ACC112 (cell line): ENCODE results near the gene DENND6B.

ENCODE experiments used
- H2AFZ ChIP-seq: fragments of 200-600 bp; sonication (generic); one replicate; pipeline ENCODE4 v1.6.0; 2017; ENCODE audit warnings: antibody characterized with exemption, low read length; ENCODE audit not compliant: unreplicated experiment
- H3K27ac ChIP-seq: fragments of 200-600 bp; sonication (generic); 2 replicates; pipeline ENCODE4 v1.5.1; 2014; ENCODE audit warnings: low read depth, mild to moderate bottlenecking, antibody characterized with exemption, low read length, moderate library complexity
- H3K27me3 ChIP-seq: fragments of 200-600 bp; sonication (generic); 2 replicates; pipeline ENCODE4 v1.6.1; 2014; ENCODE audit warnings: mild to moderate bottlenecking, antibody characterized with exemption, low read length, moderate library complexity, mixed read lengths; ENCODE audit not compliant: insufficient read depth
- H3K36me3 ChIP-seq: fragments of 200-600 bp; sonication (generic); 2 replicates; pipeline ENCODE4 v1.6.1; 2016; ENCODE audit warnings: mild to moderate bottlenecking, antibody characterized with exemption, low read length, moderate library complexity, mixed read lengths; ENCODE audit not compliant: insufficient read depth
- H3K4me1 ChIP-seq: fragments of 200-600 bp; sonication (generic); one replicate; pipeline ENCODE4 v1.6.1; 2016; ENCODE audit warnings: low read length, mixed read lengths; ENCODE audit not compliant: insufficient read depth, unreplicated experiment, control insufficient read depth
- H3K4me3 ChIP-seq: fragments of 200-600 bp; sonication (generic); 2 replicates; pipeline ENCODE4 v1.5.1; 2014; ENCODE audit warnings: mild to moderate bottlenecking, low read depth, low read length
- H3K79me2 ChIP-seq: fragments of 200-600 bp; sonication (generic); one replicate; pipeline ENCODE4 v1.6.0; 2016; ENCODE audit warnings: low read length; ENCODE audit not compliant: control insufficient read depth, unreplicated experiment, insufficient read depth

Gene DENND6B

DNA sequence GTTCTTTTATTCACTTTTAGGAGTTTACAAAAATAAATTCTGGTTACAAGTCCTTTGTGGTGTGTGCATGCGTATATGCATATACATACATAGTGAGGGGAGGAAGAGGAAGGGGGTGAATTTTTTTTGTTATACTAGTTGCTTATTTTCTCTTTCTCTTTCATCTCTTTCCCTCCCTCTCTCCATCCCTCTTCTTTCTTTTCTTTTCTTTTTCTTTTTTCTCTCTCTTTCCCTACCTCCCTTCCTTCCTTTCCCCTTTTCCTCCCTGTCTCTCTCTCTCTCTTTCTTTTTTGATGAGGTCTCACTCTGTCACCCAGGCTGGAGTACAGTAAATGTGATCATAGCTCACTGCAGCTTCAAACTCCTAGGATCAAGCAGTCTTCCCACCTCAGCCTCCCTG lies 30.4 kb upstream of the DENND6B start:
- H3K79me2 ChIP-seq: peaks cover 32% of the 10 kb centered on the region
- H3K36me3 ChIP-seq: no peaks in the 10 kb centered on the region
- no peaks in the 10 kb centered on the region for H3K4me1 ChIP-seq
- H2AFZ ChIP-seq: no peak overlapping the region
- H3K27ac ChIP-seq: no peak overlapping the region
- H3K4me3 ChIP-seq: no peak overlapping the region
- H3K27me3 ChIP-seq: no peaks in the 10 kb centered on the region

DNA sequence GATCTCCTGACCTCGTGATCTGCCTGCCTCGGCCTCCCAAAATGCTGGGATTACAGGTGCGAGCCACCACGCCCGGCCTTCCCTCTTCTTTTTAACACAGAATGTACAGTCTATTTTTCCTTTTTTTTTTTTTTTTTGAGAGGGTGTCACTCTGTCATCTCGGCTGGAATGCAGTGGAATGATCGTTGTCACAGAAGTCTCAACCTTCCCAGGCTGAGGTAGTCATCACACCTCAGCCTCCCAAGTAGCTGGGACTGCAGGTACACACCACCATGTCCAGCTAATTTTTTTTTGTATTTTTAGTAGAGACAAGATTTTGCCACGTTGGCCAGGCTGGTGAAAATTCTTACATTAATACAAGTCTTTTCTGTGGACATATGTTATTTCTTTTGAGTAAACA lies 29.4 kb upstream of the DENND6B start:
- H3K27me3 ChIP-seq: no peaks in the 10 kb centered on the region
- no peak overlapping the region for H3K27ac ChIP-seq
- no peaks in the 10 kb centered on the region for H3K36me3 ChIP-seq
- H3K79me2 ChIP-seq: peaks cover 21% of the 10 kb centered on the region
- H3K4me1 ChIP-seq: no peaks in the 10 kb centered on the region
- no peak overlapping the region for H3K4me3 ChIP-seq
- no peak overlapping the region for H2AFZ ChIP-seq

DNA sequence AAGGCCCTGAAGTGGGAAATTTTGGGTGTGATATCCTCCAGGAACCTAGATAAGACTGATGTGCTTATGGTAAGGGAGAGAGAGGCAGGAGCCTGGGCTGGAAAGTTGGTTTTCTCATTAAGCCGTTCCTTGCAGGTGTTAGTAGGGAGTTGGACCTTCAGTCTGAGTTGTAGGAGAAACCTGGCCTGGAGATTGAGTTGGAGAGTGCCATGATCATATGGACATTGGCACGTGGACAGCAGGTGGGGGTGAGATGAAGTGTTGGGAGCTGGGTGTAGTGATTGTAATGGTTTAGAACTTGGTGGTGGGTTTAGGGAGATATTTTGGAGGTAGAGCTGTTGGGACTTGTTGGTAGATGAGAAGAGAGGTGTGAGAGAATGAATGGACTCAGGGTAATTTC lies 21.2 kb upstream of the DENND6B start:
- H3K36me3 ChIP-seq: no peaks in the 10 kb centered on the region
- H2AFZ ChIP-seq: no peak overlapping the region
- H3K4me3 ChIP-seq: no peak overlapping the region
- H3K27me3 ChIP-seq: no peaks in the 10 kb centered on the region
- no peak overlapping the region for H3K27ac ChIP-seq
- H3K79me2 ChIP-seq: peaks cover 20% of the 10 kb centered on the region
- no peaks in the 10 kb centered on the region for H3K4me1 ChIP-seq

DNA sequence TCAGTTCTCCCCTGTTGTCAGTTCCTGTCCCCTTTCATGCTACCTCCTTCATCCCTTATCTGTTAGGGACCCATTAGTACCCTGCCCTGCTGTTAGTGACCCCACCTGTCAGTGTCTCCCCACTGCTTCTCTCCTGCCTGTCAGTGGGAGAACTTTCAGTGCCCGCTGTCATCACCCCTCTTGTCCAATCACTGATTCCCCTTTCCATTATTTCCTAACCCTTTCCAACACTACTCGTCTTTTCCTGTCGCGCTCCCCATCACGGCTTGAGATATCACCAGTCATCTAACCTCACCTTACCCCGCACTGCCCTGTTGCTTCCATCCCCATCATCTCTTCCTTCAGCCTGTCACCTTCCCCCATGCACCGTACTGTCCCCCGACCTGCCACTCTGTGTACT lies 20.3 kb upstream of the DENND6B start:
- Histone ChIP-seq H2AFZ (no peak overlapping the region), H3K4me3 (no peak overlapping the region), H3K79me2 (peaks cover 20% of the 10 kb centered on the region), H3K4me1 (no peaks in the 10 kb centered on the region), H3K27me3 (no peaks in the 10 kb centered on the region), H3K27ac (no peak overlapping the region), H3K36me3 (no peaks in the 10 kb centered on the region)

DNA sequence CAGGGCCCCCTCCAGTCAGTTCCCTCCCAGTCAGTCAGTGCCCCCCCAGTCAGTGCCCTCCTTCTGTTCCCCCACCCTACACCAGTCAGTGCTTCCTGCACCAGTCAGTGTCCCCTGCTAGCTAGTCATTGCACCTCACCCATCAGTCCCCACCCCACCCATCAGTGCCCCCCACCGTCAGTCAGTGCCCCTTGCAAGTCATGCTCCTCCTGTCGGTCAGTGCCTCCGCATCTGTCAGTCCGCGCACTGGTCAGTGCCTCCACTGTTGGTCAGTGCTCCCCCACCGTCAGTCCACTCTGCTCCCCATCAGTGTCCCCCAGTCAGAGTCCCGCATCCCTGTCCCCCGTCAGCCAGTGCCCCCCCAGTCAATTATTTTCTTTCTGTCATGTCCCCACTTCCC lies 19.7 kb upstream of the DENND6B start:
- peaks cover 20% of the 10 kb centered on the region for H3K79me2 ChIP-seq
- no peak overlapping the region for H3K27ac ChIP-seq

DNA sequence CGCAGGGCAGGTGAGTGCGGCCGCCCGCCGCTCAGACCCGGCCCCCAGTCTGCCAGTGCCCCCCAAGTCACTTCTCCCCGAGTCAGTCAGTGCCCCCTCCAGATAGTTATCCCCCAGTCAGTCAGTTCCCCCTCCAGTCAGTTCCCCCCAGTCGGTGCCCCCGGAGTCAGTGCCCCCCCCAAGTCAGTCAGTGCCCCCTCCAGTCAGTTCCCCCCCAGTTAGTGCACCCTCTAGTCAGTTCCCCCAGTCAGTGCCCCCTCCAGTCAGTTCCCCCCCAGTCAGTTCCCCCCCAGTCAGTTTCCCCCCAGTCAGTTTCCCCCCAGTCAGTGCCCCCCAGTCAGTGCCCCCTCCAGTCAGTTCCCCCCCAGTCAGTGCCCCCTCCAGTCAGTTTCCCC lies 16.7 kb upstream of the DENND6B start:
- peak overlapping the region; percentile 86 for H3K4me3 ChIP-seq
- H2AFZ ChIP-seq: peak overlapping the region; percentile 25
- no peak overlapping the region for H3K27ac ChIP-seq
- H3K36me3 ChIP-seq: no peaks in the 10 kb centered on the region
- H3K27me3 ChIP-seq: no peaks in the 10 kb centered on the region
- H3K4me1 ChIP-seq: no peaks in the 10 kb centered on the region
- H3K79me2 ChIP-seq: peaks cover 20% of the 10 kb centered on the region

More for the DNA sequence above, 19.7 kb upstream of the DENND6B start:
- no peaks in the 10 kb centered on the region for H3K27me3 ChIP-seq
- H3K36me3 ChIP-seq: no peaks in the 10 kb centered on the region
- no peak overlapping the region for H3K4me3 ChIP-seq
- H2AFZ ChIP-seq: no peak overlapping the region
- no peaks in the 10 kb centered on the region for H3K4me1 ChIP-seq

DNA sequence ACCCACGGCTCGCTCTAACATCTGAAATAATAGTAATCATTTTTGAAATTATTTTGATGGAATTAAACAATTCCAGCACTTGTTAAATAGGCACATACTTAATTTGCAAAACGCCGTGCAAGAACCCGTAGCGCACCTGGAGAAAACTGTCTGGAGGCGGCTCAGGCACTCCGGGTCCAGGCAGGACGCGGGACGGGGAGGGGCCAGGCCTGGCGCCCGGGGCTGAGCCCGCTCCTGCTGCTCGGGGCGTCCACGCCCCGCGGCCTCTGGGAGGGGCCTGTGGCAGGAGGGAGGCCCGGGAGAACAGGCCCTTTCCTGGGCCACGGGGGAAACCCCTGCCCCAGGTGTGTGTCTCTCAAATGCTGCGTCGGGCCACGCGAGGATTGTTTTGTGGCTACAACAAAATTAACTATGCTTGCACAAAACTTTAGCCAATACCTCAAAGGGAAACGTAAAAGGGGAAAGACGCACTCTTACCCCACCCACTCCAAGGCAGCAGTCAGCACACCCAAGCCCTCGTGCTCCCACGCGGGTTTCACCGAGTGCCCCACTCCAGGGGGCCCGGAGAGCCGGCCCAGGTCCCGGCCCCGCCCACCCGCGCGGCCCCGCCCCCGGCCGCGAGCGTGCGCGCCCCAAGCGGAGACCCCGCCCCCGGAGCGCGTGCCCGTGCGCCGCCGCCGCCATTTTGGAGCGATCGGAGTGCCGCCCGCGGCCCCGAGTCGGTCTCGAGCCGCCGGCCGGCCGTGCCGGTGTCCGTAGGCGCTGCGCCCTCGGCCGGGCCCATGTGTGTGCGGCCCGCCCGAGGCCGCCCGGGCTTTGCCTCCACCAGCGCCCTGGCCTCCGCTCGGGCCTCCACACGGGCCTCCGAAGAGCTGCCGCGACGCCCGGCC lies 16.1 kb upstream of the DENND6B start, which contains the start of gene PPP6R2:
Gene PPP6R2 (plus strand): TSS at position 677 of the 890 bp plus-strand sequence. CDS start 50,582 bp downstream, outside the sequence.
- no peaks in the 10 kb centered on the region for H3K36me3 ChIP-seq
- peak within 1 kb of the TSS; percentile 68 for H3K27ac ChIP-seq
- H3K4me1 ChIP-seq: no peaks in the 10 kb centered on the region
- no peaks in the 10 kb centered on the region for H3K27me3 ChIP-seq
- H3K79me2 ChIP-seq: peaks cover 14% of the 10 kb centered on the region
- peak within 1 kb of the TSS; percentile 25 for H2AFZ ChIP-seq
- peak within 1 kb of the TSS; percentile 86 for H3K4me3 ChIP-seq

DNA sequence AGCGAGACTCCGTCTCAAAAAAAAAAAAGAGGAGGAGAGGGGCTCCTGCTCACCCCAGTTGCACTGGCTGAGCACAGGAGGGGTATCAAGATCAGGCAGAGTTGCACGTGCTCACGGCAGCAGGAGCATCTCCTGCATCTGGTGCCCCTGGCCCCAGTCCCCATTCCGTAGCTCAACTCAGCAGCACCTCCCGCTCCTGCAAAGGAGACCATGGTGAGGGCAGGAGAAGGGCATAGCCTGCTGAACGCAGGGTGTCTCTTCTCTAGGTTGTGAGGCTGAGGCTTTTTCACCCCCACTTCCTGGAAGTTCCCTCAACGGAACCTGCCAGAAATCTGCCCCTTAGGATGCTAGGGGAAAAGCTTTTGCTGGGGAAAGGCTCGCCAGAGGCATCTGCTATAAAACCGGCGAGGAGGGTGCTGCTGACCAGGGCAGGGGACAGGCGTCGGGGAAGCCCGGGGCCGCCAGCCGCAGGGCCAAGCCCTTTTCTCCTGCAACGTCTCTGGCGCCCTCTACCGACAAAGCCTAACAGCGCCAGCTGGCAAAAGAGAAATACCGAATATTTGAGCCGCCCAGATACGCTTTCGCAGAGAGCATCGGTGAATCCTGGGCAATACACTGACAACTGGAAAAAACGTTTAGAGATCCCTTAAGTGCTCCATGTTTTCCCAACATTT lies 15.3 kb upstream of the DENND6B start:
- Histone ChIP-seq H3K27ac (peak overlapping the region; percentile 68), H3K36me3 (no peaks in the 10 kb centered on the region), H3K27me3 (no peaks in the 10 kb centered on the region), H3K79me2 (peaks cover 7% of the 10 kb centered on the region), H2AFZ (no peak overlapping the region), H3K4me3 (peak overlapping the region; percentile 86), H3K4me1 (no peaks in the 10 kb centered on the region)

DNA sequence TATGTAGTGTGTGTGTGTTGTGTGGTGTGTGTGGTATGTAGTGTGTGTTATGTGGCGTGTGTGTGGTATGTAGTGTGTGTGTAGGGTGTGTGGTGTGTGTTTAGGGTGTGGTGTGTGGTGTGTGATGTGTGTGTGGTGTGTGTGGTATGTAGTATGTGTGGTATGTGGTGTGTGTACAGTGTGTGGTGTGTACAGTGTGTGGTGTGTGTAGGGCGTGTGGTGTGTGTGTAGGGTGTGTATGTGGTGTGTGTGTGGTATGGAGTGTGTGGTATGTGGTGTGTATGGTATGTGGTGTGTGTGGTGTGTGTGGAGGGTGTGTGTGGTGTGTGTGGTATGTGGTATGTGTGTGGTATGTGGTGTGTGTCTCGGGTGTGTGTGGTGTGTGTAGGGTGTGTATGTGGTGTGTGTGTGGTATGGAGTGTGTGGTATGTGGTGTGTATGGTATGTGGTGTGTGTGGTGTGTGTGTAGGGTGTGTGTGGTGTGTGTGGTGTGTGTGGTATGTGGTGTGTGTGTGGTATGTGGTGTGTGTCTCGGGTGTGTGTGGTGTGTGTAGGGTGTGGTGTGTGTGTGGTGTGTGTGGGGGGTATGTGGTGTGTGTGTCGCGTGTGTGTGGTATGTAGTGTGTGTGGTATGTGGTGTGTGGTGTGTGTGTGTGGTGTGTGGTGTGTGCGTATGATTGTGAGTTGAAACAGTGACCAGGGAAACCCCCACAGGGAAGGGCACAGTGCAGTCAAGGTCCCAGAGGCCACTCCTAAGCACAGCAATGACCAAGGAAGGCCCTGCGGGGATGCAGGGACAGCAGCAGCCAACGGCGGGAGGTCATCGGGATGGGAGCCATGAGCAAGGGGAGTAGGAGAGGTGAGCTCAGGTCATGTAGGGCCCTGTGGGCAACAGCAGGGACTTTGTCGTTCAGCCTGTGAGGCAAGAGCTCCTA lies 13.4 kb upstream of the DENND6B start:
- Histone ChIP-seq H2AFZ (no peak overlapping the region), H3K4me1 (no peaks in the 10 kb centered on the region), H3K27ac (no peak overlapping the region), H3K27me3 (no peaks in the 10 kb centered on the region), H3K4me3 (no peak overlapping the region), H3K36me3 (no peaks in the 10 kb centered on the region), H3K79me2 (peaks cover 3% of the 10 kb centered on the region)

DNA sequence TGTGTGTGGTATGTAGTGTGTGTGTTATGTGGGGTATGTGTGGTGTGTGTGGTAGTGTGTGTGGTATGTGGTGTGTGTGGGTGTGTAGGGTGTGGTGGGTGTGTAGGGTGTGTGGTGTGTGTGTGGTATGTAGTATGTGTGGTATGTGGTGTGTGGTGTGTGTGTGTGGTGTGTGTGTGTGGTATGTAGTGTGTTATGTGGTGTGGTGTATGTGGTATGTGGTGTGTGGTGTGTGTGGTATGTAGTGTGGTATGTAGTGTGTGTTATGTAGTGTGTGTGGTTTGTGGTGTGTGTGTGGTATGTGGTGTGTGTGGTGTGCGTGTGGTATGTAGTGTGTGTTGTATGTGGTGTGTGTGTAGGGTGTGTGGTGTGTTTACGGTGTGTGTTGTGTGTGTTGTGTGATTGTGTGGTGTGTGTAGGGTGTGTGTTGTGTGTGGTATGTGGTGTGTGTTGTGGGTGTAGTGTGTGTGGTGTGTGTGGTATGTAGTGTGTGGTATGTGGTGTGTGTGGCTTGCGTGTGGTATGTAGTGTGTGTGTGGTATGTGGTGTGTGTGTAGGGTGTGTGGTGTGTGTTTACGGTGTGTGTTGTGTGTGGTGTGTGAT lies 12.1 kb upstream of the DENND6B start:
- peaks cover 3% of the 10 kb centered on the region for H3K79me2 ChIP-seq
- no peak overlapping the region for H3K27ac ChIP-seq
- no peaks in the 10 kb centered on the region for H3K36me3 ChIP-seq
- no peak overlapping the region for H2AFZ ChIP-seq
- no peaks in the 10 kb centered on the region for H3K4me1 ChIP-seq
- no peak overlapping the region for H3K4me3 ChIP-seq
- no peaks in the 10 kb centered on the region for H3K27me3 ChIP-seq
